ENCODE results near the gene KIF4A.
"Not testable (repeated sequence)": the region's sequence is repeated elsewhere in the genome, so short reads cannot be mapped to it uniquely, and the experiment has no call there.

DNA sequence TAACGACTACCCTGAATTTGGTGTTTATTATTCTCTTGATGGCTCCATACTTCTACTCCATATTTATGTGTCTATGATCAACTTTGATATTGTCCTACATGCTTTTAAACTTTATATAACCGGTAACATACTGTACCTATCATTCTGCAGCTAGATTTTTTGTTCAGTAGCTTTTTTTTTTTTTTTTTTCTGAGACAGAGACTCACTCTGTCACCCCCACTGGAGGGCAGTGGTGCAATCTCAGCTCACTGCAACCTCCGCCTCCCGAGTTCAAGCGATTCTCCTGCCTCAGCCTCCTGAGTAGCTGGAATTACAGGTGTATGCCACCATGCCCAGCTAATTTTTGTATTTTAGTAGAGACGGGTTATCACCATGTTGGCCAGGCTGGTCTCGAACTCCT, 15.9 kb upstream of the KIF4A start:
- TF ChIP-seq, protein P1, sequence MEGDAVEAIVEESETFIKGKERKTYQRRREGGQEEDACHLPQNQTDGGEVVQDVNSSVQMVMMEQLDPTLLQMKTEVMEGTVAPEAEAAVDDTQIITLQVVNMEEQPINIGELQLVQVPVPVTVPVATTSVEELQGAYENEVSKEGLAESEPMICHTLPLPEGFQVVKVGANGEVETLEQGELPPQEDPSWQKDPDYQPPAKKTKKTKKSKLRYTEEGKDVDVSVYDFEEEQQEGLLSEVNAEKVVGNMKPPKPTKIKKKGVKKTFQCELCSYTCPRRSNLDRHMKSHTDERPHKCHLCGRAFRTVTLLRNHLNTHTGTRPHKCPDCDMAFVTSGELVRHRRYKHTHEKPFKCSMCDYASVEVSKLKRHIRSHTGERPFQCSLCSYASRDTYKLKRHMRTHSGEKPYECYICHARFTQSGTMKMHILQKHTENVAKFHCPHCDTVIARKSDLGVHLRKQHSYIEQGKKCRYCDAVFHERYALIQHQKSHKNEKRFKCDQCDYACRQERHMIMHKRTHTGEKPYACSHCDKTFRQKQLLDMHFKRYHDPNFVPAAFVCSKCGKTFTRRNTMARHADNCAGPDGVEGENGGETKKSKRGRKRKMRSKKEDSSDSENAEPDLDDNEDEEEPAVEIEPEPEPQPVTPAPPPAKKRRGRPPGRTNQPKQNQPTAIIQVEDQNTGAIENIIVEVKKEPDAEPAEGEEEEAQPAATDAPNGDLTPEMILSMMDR (IDR thresholded peaks at IDR 0.05; ENCODE audit: low read depth, low read length, poor library complexity, severe bottlenecking): not testable (repeated sequence)
- TF ChIP-seq EZH2phosphoT487 (IDR thresholded peaks at IDR 0.05; ENCODE audit: borderline replicate concordance, low read length): not testable (repeated sequence)

All from DOHH2 (cell line).